GM18520 (cell line): Measurements from ENCODE around the gene TMEM107.
"Not testable (repeated sequence)": the region's sequence is repeated elsewhere in the genome, so short reads cannot be mapped to it uniquely, and the experiment has no call there.

Experiments
- ATAC-seq: cut with Tn5 transposase; IDR thresholded peaks from one replicate; pipeline ENCODE4 v1.9.1; 2021; ENCODE audit not compliant: unreplicated experiment

Gene TMEM107

GRCh38 chr17:8189711-8190477 lies 13.7 kb upstream of the TMEM107 start, which contains the start of gene BORCS6:
BORCS6 (minus strand) TSS chr17:8190180; CDS start chr17:8190140, 40 bp downstream.
- ATAC-seq = peak; percentile 47

DNA sequence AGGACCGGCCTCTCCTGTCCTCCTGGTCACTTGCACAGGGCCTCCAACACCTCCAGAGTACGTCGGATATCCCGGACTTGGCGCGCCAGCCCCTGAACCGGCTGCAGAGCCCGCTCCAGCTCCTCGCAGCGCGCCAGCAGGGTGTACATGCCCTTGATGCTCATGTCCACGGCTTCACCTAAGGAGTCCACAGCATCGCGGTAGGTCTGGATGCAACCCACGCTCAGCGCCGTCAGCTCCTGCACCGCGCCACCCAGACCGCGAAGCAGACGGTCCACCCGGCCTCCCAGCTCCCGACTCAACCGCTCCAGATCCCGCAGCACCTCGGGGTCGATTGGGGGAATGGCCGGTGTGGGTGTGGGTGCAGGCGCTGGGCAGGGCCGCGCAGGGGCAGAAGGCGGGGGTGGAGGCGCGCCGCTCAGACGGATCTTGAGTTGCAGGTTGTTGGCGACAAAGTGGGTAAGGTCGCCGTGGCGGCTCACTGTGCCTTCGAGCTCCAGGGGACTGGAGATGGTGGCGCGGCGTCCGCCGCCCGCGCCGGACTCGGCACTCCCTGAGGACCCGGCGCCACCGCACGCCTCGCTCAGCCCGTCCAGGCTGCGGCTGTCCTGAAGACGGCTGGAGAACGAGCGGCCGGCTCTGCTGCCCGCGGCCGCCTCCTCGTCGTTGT lies 13.0 kb upstream of the TMEM107 start:
- ATAC-seq = no peak

GRCh38 chr17:8188263-8188839 lies 12.2 kb upstream of the TMEM107 start:
- no peak for ATAC-seq

- ATAC-seq = peak; percentile 19
Measured at GRCh38 chr17:8187517-8188262, 11.5 kb upstream of the TMEM107 start.

DNA sequence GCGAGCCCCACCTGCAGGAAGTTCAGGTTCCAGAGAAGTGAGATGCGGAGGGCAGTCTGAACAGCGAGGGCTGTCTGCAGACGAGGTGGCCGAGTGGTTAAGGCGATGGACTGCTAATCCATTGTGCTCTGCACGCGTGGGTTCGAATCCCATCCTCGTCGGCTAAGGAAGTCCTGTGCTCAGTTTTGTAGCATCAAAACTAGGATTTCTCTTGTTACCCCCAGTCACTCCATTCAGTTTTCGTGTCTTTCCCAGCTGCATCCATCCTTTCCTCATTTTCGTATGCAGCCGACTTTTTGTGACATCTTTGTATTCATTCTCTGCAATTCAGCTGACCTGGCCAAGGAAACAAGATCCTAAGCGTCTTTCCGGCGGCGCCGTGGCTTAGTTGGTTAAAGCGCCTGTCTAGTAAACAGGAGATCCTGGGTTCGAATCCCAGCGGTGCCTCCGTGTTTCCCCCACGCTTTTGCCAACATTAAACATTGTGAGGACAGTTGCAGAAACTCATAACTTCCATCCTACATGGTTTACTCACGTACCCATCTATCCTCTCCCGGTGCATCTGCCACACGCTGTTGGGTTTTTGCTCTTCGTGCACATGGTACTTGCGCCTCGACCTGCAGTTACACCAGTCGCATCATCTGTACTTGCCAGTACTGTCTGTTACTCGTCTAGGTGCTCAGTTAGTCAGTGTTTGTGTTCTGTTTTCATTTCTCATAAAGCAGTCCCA lies 10.8 kb upstream of the TMEM107 start:
- ATAC-seq = peak; percentile 22

GRCh38 chr17:8186446-8186786 lies 10.2 kb upstream of the TMEM107 start:
- ATAC-seq = no peak

GRCh38 chr17:8185582-8186445 lies 9.6 kb upstream of the TMEM107 start:
- no peak for ATAC-seq

DNA sequence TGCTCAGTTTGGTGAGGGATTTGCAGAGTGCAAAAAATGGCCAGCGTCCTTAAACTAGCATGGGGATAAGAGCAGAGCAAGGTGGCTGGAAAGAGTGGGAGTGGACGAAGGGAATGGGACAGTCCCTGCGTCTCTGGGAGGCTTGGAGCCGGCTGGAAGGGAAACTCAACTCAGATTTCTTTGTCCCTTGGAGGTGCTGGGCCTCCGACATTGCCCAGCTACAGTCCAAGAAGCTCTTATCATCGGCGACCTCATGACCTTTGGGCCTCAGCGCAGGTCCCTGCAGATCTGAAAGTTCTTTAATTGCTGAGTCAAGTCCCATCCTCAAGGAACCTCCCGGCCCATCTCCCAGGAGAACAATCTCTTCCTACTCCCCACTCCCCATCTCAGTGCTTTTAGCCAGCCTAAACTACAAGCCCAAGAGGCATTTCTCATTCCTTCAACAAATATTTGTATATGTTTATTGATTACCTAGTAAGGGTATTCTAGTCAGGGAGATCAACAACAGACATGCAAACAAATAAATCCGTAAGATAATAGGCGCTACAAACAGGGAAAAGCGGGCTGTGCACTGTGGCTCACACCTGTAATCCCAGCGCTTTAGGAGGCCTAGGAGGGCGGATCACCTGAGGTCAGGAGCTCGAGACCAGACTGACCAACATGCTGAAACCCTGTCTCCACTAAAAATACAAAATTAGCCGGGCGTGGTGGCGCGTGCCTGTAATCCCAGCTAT lies 985 bp upstream of the TMEM107 start:
- ATAC-seq = no peak

GRCh38 chr17:8175795-8176196 lies 384 bp downstream of the TMEM107 start:
- no peak for ATAC-seq

- no peak for ATAC-seq
Measured at GRCh38 chr17:8173871-8174322, 2.3 kb downstream of the TMEM107 start.

- ATAC-seq = peak; percentile 70
Measured at GRCh38 chr17:8173056-8173870, 2.9 kb downstream of the TMEM107 start.

DNA sequence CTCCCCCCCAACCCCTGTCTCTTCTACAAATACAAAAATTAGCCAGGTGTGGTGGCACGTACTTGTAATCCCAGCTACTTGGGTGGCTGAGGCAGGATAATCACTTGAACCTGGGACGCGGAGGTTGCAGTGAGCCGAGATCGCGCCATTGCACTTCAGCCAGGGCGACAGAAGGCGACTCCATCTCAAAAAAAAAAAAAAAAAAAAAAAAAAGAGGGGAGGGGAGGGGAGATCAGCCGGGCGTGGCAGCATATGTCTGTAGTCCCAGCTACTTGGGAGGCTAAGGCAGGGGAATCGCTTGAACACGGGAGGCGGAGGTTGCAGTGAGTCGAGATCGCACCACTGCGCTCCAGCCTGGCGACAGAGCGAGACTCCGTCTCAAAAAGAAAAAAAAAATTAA lies 6.0 kb downstream of the TMEM107 start:
- ATAC-seq = not testable (repeated sequence)

DNA sequence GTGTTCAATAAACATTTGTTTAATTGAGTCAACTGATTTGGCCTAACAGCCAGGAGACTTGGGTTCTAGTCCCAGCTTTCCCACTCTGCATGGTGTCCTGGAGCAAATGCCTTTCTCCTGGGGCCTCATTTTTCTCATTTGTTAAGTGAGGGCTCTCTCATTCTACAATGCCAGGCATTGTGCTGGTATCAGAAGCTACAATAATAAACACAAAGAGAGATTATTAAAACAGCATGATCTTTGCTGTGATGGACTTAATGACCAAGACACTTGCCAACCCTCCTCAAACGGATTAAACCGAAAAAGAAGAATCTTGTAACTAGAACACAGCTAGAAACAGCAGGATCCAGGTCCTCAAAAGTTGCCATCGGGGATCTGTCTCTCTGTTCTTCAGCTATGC lies 8.7 kb downstream of the TMEM107 start:
- no peak for ATAC-seq

DNA sequence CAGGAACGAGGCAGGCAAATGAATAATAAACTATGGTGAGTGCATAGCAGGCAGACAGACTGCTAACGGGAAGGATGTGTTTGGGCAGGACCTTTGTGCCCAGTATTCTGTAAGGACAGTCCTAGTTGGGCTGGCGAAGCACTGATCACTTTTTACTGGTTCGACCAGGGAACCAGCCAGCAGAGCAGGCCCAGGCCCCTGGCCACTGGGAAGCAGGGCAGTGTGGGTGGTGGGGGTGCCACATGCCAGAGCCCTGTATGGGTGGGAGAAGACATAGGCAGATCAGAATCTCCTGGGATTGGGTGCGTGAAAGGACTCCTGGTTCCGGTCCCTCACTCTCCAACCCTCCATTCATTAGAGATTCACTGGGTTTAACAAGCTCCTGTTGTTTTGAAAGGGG lies 9.4 kb downstream of the TMEM107 start:
- no peak for ATAC-seq

- ATAC-seq = no peak
Measured at GRCh38 chr17:8164815-8165131, 11.4 kb downstream of the TMEM107 start.

- no peak for ATAC-seq
Measured at GRCh38 chr17:8163978-8164814, 12.0 kb downstream of the TMEM107 start.
